Transverse colon (tissue), 4 donors: ENCODE results near the gene WASF2. TPM values are rescaled to one million over a fixed set of nuclear protein-coding genes. Genes with fewer than 3 reads are reported as not detected.
A peak's percentile ranks its signal among the peaks of the same experiment; 100 is the strongest.
"Not testable (repeated sequence)": the region's sequence is repeated elsewhere in the genome, so short reads cannot be mapped to it uniquely, and the experiment has no call there.

Experiments used
- DNase-seq: peaks from one replicate; pipeline ENCODE4 v3.0.0-alpha.2; 2019
- H3K27ac ChIP-seq, 4 donors: fragments of 200-600 bp; sonication (generic); 2 replicates each; pipeline ENCODE4 v1.5.1; 2016 to 2018; ENCODE audit warnings: inconsistent platforms in 4 of 4
- H3K27me3 ChIP-seq: fragments of 200-600 bp; sonication (generic); 2 replicates; pipeline ENCODE4 v1.5.1; 2017; ENCODE audit warnings: inconsistent platforms
- H3K36me3 ChIP-seq, 4 donors: fragments of 200-600 bp; sonication (generic); 2 replicates each; pipeline ENCODE4 v1.5.1; 2017 to 2019; ENCODE audit warnings: inconsistent platforms in 4 of 4
- H3K4me1 ChIP-seq, 4 donors: fragments of 200-600 bp; sonication (generic); 2 replicates each; pipeline ENCODE4 v1.5.1; 2017 to 2020; ENCODE audit warnings: inconsistent platforms in 4 of 4
- H3K4me3 ChIP-seq, 4 donors: fragments of 200-600 bp; sonication (generic); 1 replicate in 1 of 4; 2 replicates in 3 of 4; pipeline versions ENCODE4 v1.5.1 to v1.6.1; 2017 to 2019; ENCODE audit warnings: inconsistent platforms in 4 of 4
- H3K9me3 ChIP-seq, 2 donors: fragments of 200-600 bp; sonication (generic); 2 replicates each; pipeline ENCODE4 v1.5.1; 2017 to 2019; ENCODE audit warnings: inconsistent platforms in 2 of 2
- CTCF ChIP-seq, 5 experiments: fragments of 200-600 bp in 3 of 5; fragments of 450-650 bp in 2 of 5; sonication (generic) in 3 of 5; IDR thresholded peaks; 1 replicate in 2 of 5; 2 replicates in 3 of 5; pipeline ENCODE4 v1.5.1; 2016 to 2017; ENCODE audit warnings: antibody characterized with exemption in 5 of 5, inconsistent platforms in 3 of 5, mild to moderate bottlenecking in 2 of 5, moderate library complexity in 1 of 5
- EP300 ChIP-seq: sonication (generic); formaldehyde crosslinking; IDR thresholded peaks from one replicate; pipeline ENCODE4 v1.6.1; 2017; ENCODE audit warnings: antibody characterized with exemption, low read depth
- POLR2A ChIP-seq: fragments of 450-650 bp; IDR thresholded peaks from one replicate; pipeline ENCODE4 v1.6.1; 2016; ENCODE audit warnings: antibody characterized with exemption, mild to moderate bottlenecking, moderate library complexity
- POLR2AphosphoS5 ChIP-seq, 3 donors: sonication (generic); formaldehyde crosslinking; IDR thresholded peaks; one replicate each; pipeline ENCODE4 v1.6.1; 2016; ENCODE audit warnings: antibody characterized with exemption in 3 of 3
- WGBS, 2 donors: methylation state at CpG; one replicate each; pipeline ENCODE4 v1.1.5; 2018; ENCODE audit warnings: low coverage in 1 of 2; 5-methylcytosine and 5-hydroxymethylcytosine counted together
- in situ Hi-C, 4 donors: fragments of 200-750 bp; cut with MboI; loops; one replicate each; pipeline versions ENCODE4 v1.15.0 to v1.15.1; 2017; ENCODE audit warnings: low sequenced_read_pairs in 3 of 4, low pct_ligation_motif_present in 1 of 4, low pct_unique_long_range_greater_than_20kb in 1 of 4
- intact Hi-C: fragments of 100-400 bp; cut with DNase I; formaldehyde crosslinking; loops from one replicate; pipeline ENCODE4 v1.15.1; 2023; ENCODE audit warnings: low total_unique reads
- total RNA-seq, 4 donors: library from RNA; depleted of rRNA; stranded (reverse); fragments of >200 nt; gene quantifications; one replicate each; pipeline ENCODE4 v1.1.0, GENCODE V29; 2016

The WASF2 gene
- total RNA-seq, 4 donors from 2014 or later: 34.6 to 114 (median 60.9) TPM

GRCh38 chr1:27433706-27434105 lies 56.3 kb downstream of the WASF2 start:
- H3K27ac ChIP-seq: peak overlapping the region in 3 of 4 donors; percentile 89 to 92 (median 92)
- no peak for TF ChIP-seq POLR2AphosphoS5 (IDR thresholded peaks at IDR 0.05)
- no peak for TF ChIP-seq POLR2A
- no peak for TF ChIP-seq EP300
- no peak for TF ChIP-seq CTCF (IDR thresholded peaks at IDR 0.05)
- H3K4me3 ChIP-seq: no peak overlapping the region
- no peak for DNase-seq
- peaks cover 65 to 93% (median 77%) of the 10 kb centered on the region in 4 donors for H3K4me1 ChIP-seq
- in situ Hi-C loops: no loop called here
- H3K27me3 ChIP-seq: no peaks in the 10 kb centered on the region
- no peaks in the 10 kb centered on the region for H3K9me3 ChIP-seq
- WGBS, 2 donors: 86 to 100% methylated on average over 1 to 3 of the region's 3 CpGs
- intact Hi-C loops: no loop called here
- no peaks in the 10 kb centered on the region for H3K36me3 ChIP-seq

- H3K9me3 ChIP-seq, intact Hi-C loops, in situ Hi-C loops, DNase-seq, H3K4me3 ChIP-seq, H3K27me3 ChIP-seq, H3K36me3 ChIP-seq: not testable (repeated sequence)
- 59 to 86% methylated on average over 1 of the region's 1 CpG for WGBS, 2 donors
- H3K4me1 ChIP-seq: peaks cover 61 to 93% (median 76%) of the 10 kb centered on the region in 4 donors
- H3K27ac ChIP-seq: peak overlapping the region in 3 of 4 donors; percentile 18 to 89 (median 26)
These were observed 57.2 kb downstream of the WASF2 start for GRCh38 chr1:27432725-27433124.

- DNase-seq: no peak
- in situ Hi-C loops (no loop called here), intact Hi-C loops (loop anchor here (1.0 kb wide), 1 partner anchor 21 kb away; no protein-coding TSS in a partner anchor)
- TF ChIP-seq POLR2AphosphoS5 (IDR thresholded peaks at IDR 0.05) (no peak), EP300 (no peak)
- H3K27me3 ChIP-seq: no peaks in the 10 kb centered on the region
- 81 to 90% methylated on average over 2 of the region's 2 CpGs for WGBS, 2 donors
- H3K4me1 ChIP-seq: peaks cover 64 to 93% (median 69%) of the 10 kb centered on the region in 4 donors
- H3K27ac ChIP-seq: peak overlapping the region; percentile 63 to 79 (median 74)
- peaks cover 0 to 7% (median 0%) of the 10 kb centered on the region in 4 donors for H3K36me3 ChIP-seq
- H3K4me3 ChIP-seq: no peak overlapping the region
- H3K9me3 ChIP-seq: no peaks in the 10 kb centered on the region
These were observed 58.4 kb downstream of the WASF2 start for GRCh38 chr1:27431601-27431940.

- Histone ChIP-seq H3K4me1 (peaks cover 59 to 90% (median 64%) of the 10 kb centered on the region in 4 donors), H3K27me3 (no peaks in the 10 kb centered on the region), H3K4me3 (peak overlapping the region in 1 of 4 donors; percentile 7), H3K36me3 (peaks cover 0 to 7% (median 0%) of the 10 kb centered on the region in 4 donors), H3K9me3 (no peaks in the 10 kb centered on the region), H3K27ac (peak overlapping the region; percentile 63 to 79 (median 74))
- no peak for DNase-seq
- TF ChIP-seq POLR2AphosphoS5 (IDR thresholded peaks at IDR 0.05) (peak in 2 of 3 donors; percentile 28 to 41), POLR2A (no peak)
- 20 to 45% methylated on average over 1 of the region's 1 CpG for WGBS, 2 donors
- intact Hi-C loops (loop anchor here (1.0 kb wide), 1 partner anchor 21 kb away; no protein-coding TSS in a partner anchor), in situ Hi-C loops (no loop called here)
These were observed 58.9 kb downstream of the WASF2 start for GRCh38 chr1:27430903-27431600.

DNA sequence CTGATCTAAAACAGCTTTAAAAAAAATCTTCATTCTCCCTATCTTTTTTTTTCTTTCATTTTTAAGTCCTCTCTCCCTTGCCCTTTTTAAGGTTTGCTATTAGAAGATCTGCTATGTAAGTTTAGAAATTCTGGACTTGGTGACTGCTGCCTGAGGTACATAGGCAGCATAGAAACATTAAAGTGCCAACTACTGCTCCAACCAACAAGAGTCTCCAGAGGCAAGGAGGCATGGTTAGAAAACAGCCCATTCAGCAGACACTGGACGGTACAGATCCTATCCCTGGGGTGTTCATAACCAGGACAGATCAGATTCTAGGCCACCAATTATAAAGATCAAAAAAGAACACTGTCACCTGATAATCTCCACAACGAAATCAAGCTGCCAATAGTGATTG lies 60.9 kb downstream of the WASF2 start:
- in situ Hi-C loops: no loop called here
- H3K4me3 ChIP-seq: no peak overlapping the region
- 38% methylated on average over 2 of the region's 2 CpGs; no CpG with 5 or more reads in 1 of the 2 donors for WGBS, 2 donors

More for the DNA sequence above, 60.9 kb downstream of the WASF2 start:
- Histone ChIP-seq H3K36me3 (peaks cover 0 to 7% (median 0%) of the 10 kb centered on the region in 4 donors), H3K4me1 (peaks cover 41 to 75% (median 45%) of the 10 kb centered on the region in 4 donors), H3K27ac (peak overlapping the region; percentile 63 to 79 (median 74)), H3K27me3 (no peaks in the 10 kb centered on the region), H3K9me3 (no peaks in the 10 kb centered on the region)
- no peak for DNase-seq
- intact Hi-C loops: no loop called here
- TF ChIP-seq POLR2A (no peak), CTCF (IDR thresholded peaks at IDR 0.05) (no peak), POLR2AphosphoS5 (IDR thresholded peaks at IDR 0.05) (no peak), EP300 (no peak)
